Esophagus mucosa (tissue), 1 donor: ENCODE results near the gene PTGR3. TPM values are rescaled to one million over a fixed set of nuclear protein-coding genes. Genes with fewer than 3 reads are reported as not detected.

Experiments used
- ATAC-seq: fragments of 200-7000 bp; cut with Tn5 transposase; one replicate; pipeline ENCODE4 v1.9.1; 2020
- total RNA-seq: library from RNA; stranded (reverse); gene quantifications from one replicate; pipeline ENCODE4 v1.2.4, GENCODE V29; 2023
- donor health status: DM: yes; HTN: yes; CAD: no.

PTGR3 gene
- total RNA-seq, 1 donor from 2014 or later = 21.2 TPM

DNA sequence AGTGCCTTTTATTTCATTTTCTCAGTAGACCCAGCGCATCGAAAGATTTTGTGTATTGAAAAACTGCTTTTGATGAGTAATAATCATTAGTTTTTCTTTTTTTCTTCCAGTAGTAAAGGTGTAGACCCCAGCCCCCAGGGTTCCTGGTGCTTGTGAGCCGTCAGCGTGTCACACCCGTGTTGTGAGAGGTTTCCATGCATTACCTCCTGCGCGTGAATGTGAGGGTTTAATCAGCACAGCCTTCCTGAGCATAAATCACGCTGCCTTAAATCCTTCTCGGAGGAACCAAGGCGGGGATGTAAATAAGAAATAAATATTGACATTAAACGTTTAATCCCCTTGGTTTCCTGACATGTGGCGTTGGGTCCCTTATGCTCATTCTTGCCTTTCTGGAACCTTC lies 26.0 kb upstream of the PTGR3 start:
- ATAC-seq = no peak

DNA sequence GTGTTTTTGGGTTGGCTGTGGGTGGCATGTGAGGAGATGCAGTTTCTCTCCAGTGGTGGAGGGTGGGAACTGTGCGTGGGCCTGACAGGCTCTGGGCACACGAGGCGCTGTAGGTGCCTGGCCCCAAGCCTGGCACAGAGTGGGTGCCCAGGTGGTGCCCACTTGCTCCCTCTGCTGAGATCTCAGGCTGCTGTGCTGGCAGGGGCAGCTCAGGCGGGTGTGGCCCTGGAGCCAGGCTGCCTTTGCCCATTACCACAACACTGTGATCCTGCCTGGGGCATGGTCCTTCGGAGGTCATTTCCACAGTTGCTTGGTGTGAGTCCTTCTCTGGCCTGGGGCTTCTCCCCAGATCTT lies 22.1 kb upstream of the PTGR3 start:
- ATAC-seq = no peak

DNA sequence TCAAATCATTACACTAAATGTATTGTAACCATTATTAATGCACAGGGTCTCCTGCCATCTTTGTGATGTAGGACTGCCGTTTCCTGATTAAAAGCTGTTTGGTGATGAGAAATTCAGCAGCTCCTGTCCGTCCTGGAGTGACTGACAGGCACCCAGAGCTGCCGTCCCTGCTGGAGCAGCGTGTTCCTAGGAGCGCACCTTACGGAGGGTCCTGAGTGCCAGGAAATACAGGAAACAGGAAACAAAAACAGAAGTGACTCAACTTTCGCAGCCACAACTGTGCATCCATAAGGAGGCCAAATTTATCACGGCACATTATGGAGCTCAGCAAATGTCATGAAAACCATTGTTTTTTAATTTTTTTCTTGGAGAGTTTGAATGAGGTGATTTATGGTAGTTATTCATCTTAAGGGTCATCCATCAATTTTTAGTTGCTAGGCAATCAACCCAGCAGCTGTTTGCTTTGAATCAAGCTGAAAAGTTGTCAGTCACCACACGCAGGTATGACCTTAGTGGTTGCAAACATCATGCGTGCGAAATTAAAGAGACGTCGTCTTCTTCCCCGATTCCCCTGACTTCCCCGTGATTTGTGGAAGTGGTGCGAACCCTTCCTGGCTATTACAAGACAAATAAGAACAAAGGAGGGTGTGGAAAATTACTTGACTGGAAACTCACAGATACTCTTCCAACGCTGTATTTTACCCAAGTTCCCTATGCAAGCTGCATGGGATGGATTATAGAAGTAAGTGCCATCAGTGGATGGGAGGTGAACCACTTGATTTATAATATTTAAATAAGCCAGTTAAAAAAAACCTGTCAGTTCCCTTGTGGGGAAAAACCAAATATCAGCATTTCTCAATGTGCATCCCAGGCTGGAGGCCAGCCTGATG lies 21.5 kb upstream of the PTGR3 start:
- no peak for ATAC-seq

DNA sequence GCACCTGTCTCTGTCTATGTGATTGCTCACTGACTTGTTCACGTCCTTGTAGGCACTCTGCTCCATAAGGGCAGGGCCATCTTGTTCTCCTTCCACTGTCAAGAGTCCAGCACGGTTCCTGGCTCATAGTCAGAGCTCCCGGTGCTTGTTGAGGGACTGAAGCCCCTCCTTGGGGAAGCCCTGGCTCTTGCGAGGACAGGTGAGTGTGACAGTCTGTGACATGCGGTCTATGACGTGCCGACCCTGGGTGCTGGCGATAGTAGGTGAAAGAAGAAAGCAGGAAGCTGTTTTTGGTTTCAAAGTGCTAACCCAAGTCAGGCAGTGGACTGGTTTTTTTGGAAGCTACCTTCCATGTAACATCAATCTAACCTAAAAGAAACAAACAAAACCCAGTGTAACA lies 20.5 kb upstream of the PTGR3 start:
- ATAC-seq = no peak

DNA sequence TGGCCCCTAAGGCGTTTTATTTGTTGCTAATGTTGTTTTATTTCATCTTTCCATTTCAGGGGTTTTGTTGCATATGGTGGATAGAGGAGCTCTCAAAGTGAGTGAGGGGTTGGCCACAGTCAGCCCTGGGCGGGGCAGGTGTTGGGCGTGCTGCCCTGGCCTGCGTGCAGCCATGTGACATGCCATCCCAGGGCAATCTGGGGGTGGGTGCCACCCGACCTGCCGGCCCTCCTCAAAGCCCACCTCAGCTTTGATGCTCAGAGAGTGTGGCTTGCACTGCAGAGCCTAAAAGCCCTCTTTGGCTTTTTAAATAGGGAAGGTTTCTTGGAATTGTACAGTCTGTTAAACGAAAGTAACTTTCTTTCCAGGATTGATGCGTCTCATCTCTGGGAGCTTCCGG lies 20.0 kb upstream of the PTGR3 start:
- ATAC-seq = no peak

DNA sequence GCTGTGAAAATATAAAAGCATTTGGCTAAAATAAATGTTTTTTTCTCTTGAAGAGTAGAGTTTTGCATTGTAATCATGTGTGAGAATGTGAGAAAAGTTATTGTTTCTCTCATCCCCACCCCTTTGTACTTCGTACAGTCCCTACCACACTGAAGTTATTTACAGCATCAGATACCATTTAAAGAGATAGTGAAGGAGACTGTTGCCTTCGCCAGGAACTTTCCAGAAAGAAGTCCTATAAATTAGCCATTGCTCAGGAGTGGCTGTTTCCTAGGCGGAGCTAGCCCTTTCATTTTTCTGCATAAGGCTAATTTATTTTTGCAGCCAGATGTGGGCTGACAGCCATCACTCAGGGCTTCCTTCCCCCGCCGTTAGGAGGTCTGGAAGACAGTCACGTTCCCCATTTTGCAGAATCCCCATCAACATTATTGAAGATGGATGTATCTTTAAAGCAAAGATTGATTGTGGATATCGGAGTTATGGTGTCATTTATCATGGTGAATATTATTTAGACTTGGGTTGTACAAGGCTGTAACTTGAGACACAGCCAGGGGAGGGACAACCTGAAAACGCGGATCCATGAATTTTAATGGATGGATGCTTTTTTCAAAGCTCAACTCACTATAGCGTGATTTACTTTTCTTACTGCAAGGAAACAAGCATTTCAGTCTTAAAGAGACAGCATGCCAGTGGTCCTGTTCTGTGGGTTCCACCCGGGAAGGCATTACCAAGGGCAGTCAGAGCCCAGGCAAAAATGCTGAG lies 18.8 kb upstream of the PTGR3 start:
- ATAC-seq = no peak

DNA sequence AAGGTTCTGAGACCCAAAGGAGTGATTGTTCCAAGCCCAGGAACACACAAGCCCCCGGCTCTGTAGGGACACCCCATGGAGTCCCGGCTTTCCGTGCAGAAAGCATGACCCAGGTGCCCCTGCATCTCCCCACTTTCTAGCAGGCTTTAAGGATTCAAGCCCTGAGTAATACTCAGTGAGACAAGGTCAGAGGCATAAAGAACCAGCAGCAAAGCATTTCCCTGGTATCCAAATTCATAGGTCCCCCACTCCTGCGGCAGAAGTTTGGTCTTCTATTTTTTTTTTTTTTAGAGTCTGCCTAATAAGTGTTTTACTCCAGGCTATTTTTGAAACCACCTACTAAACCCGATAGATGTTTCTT lies 18.0 kb upstream of the PTGR3 start:
- ATAC-seq = no peak

DNA sequence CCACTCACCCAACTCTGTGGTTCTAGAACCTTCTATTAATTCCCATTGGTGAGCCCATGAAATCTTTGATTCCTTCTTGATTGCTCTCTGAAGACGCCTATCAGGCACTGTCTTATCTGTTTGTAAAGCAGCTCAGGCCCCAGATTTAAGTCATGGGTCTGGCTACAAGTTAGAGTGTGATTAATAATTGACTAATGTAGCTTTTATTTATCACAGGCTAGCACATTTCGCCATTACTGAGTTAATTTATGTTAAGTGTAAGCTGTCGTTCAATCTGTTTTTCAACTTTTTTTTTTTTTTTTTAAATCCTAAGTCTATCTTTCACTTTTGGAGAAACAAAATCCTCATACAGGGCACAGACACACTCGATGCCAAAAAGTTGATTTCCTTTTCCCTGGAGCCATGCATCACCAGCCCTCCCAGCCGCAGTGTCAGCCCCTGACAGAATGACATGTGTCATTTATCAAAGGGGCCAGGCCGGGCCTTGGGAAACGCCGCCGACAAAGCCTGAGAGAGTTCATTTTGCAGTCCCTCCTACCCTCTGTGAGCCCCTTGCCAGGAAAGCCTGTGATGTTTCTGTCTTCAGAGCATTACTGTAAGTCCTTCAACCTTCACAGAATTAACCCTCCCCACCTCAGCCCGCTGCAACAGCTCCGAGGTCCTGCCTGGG lies 17.5 kb upstream of the PTGR3 start:
- ATAC-seq = no peak

DNA sequence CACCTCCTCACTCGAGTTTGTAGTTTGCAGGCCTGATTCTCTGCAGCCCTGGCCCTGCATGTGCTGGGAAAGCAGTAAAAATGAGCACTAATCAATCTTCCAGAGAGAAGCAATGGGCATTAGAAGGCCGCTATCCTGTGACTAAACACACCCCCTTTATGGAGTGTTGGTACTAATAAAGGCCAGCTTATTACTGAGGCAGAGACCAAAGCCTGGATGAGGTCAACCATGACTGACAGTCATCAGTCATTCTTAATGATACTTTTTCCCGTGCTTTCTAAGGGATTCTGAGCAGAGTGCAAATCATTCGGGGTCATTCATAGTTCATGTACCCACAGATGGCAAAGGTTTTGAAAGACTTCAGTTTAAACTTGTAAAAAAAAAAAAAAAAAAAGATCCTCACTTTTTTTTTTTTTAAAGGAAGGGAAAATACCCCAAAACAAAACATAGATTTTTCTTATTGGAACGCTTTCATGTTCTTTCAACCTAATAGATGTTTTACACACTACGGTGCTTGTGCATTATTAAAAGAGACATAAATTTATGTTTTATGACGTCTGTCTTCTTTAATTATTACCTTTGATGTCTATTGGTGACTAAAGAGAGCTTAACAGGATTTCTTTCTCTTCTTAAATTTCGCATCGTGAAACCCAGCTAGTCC lies 14.9 kb upstream of the PTGR3 start:
- peak; percentile 56 for ATAC-seq

DNA sequence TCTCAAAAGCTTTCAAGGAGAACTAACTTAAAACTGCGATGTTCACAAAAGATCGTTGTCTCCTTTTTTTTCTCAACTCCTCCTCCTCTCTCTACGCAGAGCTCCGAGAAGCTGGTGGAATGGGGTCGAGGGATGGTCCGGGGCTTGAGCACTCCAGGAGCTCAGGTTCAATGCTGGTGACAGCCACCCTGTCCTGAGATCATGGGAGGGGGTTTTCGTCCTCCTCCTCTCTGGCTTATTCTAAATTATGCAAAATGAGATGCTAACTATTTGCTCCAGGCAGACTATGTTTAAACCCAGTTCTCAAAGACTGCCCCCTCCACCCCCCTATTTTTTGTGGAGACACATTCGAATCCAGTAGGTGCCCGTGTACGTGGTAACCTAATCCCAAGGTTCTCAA lies 13.5 kb upstream of the PTGR3 start:
- ATAC-seq = no peak

DNA sequence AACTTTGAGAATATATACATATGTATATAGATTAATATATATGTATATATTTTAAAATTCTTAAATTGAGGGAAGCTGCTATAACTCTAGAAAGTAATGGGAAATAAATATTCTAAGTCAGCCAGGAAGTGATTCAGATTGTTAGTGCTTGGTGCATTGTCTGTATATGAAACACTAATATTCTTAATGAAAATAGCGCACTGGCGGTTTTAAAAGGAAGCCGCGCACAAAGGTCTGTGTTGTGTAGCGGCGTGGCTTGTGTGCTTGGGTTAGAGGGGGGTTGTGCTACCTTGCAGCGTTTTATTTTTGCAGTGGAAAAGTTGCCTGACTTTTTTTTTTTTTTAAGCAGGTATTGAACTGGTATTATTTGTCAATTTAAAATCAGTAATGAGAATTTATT lies 13.0 kb upstream of the PTGR3 start:
- ATAC-seq = no peak

DNA sequence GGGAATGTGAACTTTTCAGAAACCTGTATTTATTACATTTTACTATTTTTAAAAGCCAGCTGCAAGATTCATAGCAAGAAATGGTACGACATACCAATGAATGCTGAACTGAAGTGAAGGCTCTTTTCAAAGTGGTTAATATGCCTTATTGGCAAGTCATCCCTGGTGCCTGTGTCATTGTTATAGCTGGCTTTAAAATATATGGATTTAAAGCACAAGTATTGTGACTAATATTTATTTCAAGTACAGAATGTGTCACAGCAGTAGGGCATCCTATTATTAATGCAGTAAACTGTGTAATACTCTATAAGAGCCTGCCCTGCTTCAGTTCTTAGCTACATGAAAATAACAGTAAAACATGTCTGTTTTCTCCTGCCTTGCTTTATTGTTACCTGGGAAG lies 12.5 kb upstream of the PTGR3 start:
- peak; percentile 24 for ATAC-seq

DNA sequence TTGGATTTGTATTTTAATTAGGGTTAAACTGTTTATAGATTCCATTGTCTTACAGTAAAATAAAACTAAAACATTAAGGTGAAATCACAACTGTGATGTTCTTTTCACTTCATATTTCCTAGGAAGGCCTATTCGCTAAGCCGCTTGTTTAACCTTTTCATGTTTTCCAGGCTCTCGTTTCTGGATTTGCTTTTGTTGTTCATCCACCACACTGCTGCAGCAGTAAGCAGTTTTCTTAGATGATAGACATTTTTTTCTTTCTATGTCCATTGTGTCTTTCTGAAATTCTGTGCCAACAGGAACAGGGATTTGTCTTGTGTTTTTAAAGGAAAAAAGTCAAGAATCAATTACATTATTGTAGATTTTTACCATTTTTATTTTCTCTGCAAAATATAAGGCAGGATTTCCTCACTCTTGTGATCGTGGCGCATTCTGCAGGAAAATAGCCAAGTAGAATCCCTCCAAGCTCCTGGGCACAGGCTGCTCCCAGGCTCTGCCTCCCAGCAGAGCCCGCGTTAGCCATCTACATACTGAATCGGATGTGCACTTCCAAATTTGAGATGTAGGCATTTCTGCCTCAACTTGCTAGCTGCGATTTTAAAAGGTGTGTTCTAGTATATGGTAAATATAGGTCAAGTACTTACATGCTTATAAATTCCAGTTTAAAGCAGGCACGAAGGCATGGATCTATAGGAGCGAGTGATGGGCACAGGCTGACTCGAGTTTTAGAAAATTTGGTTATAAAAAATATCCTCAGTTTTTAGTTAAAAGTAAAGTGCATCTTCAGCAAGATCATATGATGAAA lies 11.8 kb upstream of the PTGR3 start:
- peak; percentile 26 for ATAC-seq

DNA sequence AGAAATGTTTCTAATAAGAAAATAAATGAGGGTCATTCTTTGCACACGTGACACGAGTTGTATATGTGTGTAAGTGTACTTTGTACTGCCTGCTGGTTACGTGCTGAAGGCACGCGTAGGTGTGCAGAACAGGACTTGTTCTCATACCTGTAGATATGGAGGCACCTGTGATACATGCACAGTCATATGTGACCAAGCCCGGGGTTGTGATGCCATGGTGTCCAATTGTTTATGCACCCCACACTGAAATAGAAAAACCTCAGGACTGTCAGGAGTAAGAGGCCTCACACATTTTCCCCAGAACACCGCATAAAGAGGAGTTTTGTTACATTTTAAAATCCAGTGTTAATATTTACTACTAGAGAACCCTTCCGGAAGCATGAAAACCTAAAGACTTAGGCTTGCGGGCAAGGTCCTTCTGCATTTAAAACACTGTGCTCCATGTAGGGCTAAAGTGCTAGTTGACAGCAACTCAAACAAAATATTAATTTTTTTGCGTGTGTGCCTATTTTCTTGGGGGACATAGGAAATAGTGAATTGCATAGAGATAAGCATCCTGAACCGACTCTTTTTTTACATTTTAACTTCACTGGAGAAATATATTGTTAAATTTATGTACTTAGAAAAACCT lies 10.9 kb upstream of the PTGR3 start:
- no peak for ATAC-seq

DNA sequence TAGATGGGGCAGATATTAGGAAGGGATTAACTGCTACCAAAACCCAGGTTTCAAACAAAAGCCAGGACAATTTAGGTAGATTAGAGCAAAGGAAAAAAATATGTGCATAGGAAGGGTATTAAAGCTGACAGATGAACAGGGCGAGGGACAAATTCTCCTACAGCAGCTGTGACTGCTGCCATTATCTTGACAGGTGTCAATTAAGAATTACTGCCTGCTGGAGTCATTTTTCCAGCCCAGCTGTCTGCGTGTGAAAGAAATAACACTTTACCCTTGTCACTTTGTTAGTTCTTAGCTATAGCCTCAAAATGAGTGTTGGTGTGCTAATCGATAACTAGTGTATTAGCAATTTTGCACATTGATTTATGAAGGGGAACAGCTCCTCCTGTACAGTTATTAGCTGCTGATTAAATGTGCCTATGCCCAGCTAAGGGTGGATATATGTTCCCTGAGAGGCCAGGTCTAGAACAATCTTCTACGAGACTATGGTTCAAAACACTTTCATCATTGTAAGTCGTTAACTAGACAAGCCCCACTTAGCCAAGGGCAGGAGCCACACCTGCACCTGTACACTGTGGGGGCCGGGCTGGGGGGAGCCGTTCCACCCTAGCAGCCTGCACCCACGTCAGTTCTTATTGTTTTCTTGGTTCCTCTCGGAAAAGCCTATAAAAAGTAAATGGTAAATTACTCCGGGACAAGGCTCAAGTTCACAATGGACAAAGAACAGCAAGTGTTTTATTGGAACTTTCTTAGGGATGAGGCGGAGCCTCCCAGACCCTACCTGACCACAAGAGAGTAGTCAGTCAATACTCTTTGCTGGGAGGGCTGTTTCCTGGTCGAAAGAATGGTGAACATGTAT lies 9.4 kb upstream of the PTGR3 start:
- ATAC-seq = no peak

DNA sequence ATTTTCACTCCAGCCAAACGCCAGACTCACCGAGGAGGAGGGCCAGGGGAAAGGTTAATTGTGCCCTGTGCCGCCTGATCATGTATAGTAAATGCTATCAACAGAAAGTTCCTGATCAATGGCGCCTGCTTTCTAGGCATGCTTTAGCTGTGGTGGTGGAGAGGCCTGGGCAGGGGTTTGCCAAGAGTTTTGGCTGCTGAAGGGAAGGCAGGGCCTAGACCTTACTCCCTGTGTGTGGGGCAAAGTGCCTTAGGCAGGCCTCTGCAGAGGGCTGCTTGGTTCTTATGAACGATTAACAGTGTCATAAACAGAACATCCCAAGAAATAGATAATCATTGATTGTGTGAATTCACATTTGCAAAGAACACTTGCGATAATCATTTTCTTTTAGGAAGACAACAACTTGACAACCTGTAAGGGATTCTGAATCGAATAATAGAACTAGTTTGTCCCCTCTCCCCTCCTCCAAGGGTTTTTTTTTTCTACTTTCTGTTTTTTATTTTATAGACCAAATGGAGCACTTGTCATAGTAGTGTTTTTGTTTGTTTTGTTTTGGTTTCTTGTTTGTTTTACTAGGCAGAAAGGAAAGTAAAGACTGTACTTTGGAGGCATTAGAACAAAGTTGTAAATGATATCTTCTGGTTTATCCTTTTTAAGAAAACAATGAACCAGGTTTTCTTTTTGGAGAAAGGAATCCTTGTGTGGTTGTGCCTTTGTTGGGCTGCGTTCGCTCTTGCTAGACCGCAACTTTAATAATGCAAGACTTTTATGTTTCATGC lies 8.2 kb upstream of the PTGR3 start:
- no peak for ATAC-seq

DNA sequence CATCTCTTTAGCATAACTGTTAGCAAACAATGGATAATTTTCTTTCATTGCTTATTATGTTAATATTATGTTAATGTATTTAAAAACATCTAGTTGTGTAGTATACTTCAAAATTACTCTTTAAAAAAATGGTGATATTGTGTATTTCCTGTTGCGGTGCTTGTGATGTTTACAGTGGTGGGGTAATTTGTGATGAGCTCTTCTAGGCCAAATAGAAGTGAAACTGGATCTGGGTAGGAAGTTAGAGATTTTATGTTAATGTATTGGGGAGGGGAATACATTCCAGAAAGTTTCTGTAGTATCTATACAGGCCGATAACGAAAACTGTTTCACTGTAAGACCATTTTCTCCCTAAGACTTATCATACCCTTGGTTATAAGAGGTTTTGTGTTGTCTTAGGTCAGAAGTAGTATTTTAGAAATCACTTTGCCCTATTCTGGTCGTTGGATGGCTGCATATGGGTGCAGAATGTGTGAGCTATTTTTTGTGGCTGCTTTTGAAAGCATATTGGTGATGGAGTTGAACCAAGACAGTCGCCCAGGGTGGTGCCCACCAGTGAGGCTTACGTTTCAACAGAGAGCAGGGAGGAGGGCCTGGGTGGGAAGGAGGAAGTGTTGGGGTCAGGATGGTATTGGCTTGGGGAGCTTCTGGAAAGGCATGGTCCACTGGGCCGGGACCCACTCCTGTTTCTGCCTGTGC lies 7.4 kb upstream of the PTGR3 start:
- ATAC-seq = no peak

DNA sequence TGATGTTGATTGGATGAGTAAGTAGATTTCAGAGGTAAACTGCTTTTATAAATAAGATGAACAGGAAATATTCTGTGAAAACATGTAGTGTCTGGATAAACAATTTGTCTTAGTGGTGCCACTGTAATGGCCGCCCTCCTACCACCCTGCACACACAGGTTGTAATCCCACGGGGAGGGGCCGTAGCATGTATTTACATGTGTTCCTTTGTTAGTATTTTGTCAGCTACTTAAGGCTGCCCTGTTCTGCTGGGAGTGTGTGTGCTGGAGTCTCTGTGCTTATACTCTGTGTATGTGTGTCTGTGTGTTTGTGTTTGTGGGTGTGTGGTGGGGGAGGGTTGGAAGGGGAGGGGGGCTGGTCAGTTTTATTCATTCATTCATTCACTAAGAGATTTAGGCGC lies 6.7 kb upstream of the PTGR3 start:
- ATAC-seq = peak; percentile 67
